SU-DHL-6 (cell line): ENCODE measurements around the gene APRT.

Source experiments
- EZH2phosphoT487 ChIP-seq: fragments of 200-600 bp; sonication (generic), shearing (Covaris generic); conservative IDR thresholded peaks from 2 replicates; pipeline ENCODE4 v1.6.1; 2018; ENCODE audit warnings: mild to moderate bottlenecking, antibody characterized with exemption, low read length, moderate library complexity, mixed read lengths
- TF ChIP-seq, protein P1 (sequence below): fragments of 200-600 bp; sonication (generic); IDR thresholded peaks from one replicate; pipeline ENCODE4 v1.5.1; 2017; ENCODE audit warnings: antibody characterized with exemption, mild to moderate bottlenecking, low read length, moderate library complexity; ENCODE audit not compliant: insufficient read depth, poor library complexity, severe bottlenecking

DNA sequence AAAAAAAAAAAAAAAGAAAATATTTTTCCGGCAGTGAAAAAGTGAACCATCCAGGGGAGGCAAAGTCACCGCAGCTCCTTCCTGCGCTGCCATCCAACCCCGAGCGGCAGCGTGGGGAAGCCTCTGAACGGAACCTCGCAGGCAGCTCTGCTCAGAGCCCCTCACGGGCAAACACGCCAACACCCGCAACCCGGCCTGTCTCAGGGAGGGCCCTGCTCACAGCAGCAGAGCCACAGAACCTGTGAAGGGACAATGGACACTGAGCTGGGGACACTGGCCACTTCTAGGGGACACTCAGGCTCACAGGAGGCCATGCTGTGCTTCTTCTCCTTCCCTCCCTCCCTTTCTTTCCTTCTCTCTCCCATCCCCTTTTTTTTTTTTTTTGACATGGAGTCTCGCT lies 21.4 kb upstream of the APRT start:
- TF ChIP-seq, protein P1, sequence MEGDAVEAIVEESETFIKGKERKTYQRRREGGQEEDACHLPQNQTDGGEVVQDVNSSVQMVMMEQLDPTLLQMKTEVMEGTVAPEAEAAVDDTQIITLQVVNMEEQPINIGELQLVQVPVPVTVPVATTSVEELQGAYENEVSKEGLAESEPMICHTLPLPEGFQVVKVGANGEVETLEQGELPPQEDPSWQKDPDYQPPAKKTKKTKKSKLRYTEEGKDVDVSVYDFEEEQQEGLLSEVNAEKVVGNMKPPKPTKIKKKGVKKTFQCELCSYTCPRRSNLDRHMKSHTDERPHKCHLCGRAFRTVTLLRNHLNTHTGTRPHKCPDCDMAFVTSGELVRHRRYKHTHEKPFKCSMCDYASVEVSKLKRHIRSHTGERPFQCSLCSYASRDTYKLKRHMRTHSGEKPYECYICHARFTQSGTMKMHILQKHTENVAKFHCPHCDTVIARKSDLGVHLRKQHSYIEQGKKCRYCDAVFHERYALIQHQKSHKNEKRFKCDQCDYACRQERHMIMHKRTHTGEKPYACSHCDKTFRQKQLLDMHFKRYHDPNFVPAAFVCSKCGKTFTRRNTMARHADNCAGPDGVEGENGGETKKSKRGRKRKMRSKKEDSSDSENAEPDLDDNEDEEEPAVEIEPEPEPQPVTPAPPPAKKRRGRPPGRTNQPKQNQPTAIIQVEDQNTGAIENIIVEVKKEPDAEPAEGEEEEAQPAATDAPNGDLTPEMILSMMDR, result no peak
- TF ChIP-seq EZH2phosphoT487, result no peak
